NCI-H526 treated with DMSO at 0.1 percent for 48 hours (cell line): ENCODE results near the gene CDHR4.
"Not testable (repeated sequence)": the region's sequence is repeated elsewhere in the genome, so short reads cannot be mapped to it uniquely, and the experiment has no call there.

ENCODE experiments used
- DNase-seq: peaks from one replicate; lab custom pipeline; 2025; lab: John Stamatoyannopoulos, UW

CDHR4 gene

DNA sequence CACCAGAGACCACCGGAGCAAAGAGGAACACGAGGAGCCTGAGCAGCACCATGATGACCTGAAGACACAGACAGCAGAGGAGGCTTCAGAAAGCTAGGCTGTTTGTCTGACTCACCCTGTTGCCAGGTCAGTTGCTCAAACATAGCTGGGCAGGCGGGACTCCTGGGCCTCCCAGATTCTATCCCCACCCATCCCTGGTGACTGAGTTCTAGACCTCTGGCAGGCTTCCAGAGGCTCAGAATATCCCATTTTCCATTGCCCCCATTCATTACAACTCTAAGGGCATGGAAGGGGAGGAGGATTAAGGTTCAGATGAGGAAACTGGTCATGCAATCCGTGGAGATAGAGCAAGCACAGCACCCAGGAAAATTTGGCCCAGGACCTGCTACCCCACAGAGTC is at the start of gene CDHR4:
TSS of gene CDHR4 (minus strand) at position 113 of the 400 bp plus-strand sequence. CDS start at position 52, 61 bp downstream.
- no peak for DNase-seq

GRCh38 chr3:49845694-49846093 is 46.0 kb upstream of the CDHR4 start:
- no peak for DNase-seq

GRCh38 chr3:49844464-49845183 is 45.0 kb upstream of the CDHR4 start:
- DNase-seq = no peak

- DNase-seq = no peak
These were observed 43.3 kb upstream of the CDHR4 start for GRCh38 chr3:49842843-49843517.

DNA sequence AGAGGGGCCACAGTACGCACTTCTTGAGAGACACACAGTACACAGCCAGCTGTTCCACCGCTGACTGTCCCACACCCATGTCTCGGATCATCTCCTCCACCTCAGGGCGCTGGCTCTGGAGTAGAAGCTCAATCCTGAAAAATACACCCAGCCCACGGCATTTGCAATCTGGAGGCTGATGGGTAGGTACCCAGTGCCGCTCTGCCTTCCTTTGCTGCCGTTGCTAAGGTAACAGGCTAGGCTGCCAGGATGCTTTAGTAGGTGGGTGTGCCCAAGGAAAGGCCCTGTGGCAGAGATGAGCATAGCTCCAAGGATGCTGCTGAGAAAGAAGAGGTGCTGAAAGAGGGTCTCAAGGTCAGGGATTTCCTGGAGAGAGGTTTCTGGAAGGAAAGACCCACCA is 42.1 kb upstream of the CDHR4 start:
- no peak for DNase-seq

DNA sequence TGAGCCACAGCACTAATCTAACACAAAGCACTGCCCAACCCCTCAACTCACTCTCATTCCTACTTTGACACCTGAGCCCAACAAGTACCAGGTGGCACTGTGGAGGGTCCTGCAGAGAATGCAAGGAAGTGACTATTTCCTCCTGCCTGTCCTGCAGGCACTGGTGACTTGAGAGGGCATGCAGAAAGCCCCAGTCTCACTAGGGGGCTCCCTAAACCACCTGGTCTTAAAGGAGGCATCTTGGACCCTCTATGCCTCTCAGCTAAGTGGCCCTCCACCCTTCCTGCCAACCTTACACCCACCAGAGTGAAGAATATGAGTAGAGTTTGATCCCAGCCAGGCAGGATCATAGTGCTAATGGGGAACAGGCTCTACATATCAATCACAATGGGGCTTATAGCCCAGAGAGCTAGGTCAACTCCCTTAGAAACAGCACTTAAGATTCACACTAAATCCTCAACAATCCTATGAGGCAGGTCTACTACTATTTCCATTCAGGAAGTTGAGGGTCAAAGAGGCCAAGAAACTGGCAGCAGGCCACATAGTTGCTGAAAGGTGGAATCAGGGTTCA is 41.5 kb upstream of the CDHR4 start:
- DNase-seq = peak; percentile 12

DNA sequence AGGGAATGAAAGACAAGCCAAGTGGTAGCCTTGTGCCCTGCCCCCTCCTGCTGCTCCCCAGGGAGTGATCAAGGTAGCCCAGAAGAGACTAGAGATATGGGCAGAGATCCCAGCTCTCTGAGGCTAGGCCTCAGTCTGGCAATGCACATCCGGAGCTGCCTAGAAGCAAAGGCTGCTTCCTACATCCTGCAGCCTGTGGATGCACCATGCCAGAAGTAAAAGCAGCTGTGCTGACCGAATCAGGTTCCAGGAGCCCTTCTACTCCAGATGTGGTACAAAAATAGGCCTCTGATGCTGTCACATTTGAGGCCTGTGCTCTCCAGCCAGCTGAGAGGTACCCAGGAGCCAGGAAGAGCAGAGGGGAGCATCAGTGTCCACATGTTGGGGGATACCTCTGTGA is 40.7 kb upstream of the CDHR4 start:
- DNase-seq = no peak

DNA sequence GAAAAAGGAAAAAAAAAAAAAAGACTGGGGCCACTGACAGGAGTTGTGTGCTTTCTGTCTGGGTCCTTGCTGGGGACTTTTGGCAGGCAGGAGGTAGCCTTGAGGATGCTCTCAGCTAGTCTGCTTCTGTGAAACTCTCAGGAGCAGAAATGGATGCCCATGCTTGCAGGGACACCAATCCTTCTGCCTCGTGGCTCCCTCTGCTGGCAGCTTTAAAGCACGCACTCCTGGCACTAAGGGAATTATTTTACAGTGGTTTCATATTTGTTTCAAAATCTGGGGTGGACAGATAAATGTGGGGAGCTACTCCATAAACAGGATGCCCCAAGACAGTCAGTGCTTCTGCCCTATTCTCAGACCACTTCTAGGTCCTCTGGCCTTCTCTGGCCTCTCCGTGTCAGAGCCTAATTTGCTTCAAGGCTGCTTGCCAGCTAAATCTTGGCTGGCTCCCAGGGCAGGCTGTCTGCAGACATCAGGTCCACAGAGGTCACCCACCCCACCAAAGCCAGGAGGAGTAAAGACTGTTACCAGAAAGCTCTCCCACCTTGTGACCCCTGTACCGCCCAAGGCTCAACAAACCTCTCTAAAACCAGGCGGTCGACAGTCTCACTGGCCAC is 39.6 kb upstream of the CDHR4 start:
- DNase-seq = peak; percentile 22

- no peak for DNase-seq
These were observed 31.7 kb upstream of the CDHR4 start for GRCh38 chr3:49831341-49831740.

DNA sequence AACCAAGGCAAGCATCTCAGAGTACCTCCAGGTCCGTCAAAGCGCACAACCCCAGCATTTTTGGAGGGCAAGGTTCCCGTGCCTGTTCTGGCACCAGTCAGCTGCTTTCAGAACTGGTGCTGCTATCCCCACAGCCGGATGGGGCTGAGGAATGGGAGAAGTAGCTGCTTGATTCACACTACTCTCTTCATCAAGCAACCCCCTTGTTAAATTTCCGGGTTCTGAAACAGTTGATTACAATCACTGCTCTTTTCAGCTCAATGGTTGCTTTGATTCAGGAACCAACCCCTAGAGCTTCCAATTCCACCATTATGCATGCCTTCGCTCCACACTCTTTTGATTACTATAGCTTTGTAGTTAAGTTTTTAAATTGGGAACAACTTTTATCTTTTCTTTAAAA is 26.3 kb upstream of the CDHR4 start:
- DNase-seq = no peak

DNA sequence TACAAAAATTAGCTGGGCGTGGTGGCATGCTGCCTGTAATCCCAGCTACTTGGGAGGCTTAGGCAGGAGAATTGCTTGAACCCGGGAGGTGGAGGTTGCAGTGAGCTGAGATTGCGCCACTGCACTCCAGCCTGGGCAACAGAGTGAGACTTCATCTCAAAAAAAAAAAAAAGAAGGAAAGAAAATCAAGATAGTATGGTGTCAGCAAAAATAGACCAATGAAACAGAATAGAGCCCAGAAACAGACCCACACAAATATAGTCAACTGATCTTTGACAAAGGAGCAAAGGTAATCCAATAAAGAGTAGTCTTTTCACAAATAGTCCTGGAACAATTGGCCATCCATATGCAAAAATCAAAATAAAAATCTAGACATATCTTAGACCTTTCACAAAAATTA is 23.5 kb upstream of the CDHR4 start:
- DNase-seq = not testable (repeated sequence)

DNA sequence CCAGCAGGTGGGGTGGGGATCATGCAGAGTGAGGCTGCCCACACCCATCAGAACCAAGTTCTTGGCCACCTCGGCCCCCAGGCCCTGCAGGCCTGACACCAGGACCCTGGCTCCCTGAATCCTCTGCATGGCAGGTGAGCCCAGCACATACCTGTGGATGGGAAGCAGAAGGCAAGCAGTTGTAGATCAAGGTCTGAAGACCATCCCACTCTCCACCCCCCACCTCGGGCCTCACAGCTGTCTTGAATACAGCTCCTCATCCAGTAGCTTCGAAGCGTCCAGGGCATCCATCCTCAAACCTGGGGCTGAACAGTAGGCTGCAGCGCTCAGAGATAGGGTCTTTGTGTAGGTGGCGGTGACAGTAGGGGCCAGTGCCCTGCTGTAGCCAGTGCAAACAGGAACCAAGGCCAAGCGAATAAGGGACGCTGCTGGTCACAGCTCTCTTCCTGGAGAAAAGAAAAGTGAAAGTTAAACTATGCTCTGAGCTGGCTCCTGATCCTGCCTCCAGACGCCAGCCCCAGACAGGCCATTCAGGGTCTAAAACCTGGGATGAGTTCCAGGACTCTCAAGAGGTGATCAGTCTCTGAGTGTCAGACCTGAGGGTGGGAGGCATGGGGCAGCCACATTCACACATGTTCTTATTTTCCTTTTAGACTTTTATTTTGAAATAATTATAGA is 14.0 kb upstream of the CDHR4 start, which contains the start of gene UBA7:
TSS of gene UBA7 (minus strand) at position 457 of the 678 bp plus-strand sequence. CDS start at position 291, 166 bp downstream.
- DNase-seq = no peak

- no peak for DNase-seq
These were observed 13.3 kb upstream of the CDHR4 start for GRCh38 chr3:49812916-49813496.

- no peak for DNase-seq
These were observed 7.9 kb upstream of the CDHR4 start for GRCh38 chr3:49807431-49808114.

- DNase-seq = no peak
These were observed 7.2 kb upstream of the CDHR4 start for GRCh38 chr3:49806850-49807249.

GRCh38 chr3:49805897-49806701 is 6.4 kb upstream of the CDHR4 start:
- DNase-seq = no peak

DNA sequence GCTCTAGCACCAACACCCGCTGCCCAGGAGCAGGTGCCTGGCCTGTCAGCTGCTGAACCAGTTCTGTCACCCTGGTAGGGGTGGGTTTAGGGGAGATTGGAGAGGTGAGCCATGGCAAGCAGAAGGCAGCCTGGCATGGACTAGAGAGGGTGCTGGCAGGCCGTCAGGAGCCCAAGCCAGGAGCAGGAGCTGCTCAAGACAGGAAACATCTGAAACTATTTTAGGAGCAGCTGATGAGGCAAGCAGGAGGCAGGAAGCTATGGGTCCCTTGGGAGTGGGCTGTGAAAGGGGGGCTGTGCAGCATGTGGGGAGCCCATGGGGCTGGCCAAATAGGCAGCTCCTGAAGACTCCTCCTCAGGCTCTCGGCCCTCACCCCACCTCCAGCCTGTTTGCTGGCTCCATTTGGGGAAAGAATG is 5.7 kb upstream of the CDHR4 start:
- DNase-seq = peak; percentile 3

DNA sequence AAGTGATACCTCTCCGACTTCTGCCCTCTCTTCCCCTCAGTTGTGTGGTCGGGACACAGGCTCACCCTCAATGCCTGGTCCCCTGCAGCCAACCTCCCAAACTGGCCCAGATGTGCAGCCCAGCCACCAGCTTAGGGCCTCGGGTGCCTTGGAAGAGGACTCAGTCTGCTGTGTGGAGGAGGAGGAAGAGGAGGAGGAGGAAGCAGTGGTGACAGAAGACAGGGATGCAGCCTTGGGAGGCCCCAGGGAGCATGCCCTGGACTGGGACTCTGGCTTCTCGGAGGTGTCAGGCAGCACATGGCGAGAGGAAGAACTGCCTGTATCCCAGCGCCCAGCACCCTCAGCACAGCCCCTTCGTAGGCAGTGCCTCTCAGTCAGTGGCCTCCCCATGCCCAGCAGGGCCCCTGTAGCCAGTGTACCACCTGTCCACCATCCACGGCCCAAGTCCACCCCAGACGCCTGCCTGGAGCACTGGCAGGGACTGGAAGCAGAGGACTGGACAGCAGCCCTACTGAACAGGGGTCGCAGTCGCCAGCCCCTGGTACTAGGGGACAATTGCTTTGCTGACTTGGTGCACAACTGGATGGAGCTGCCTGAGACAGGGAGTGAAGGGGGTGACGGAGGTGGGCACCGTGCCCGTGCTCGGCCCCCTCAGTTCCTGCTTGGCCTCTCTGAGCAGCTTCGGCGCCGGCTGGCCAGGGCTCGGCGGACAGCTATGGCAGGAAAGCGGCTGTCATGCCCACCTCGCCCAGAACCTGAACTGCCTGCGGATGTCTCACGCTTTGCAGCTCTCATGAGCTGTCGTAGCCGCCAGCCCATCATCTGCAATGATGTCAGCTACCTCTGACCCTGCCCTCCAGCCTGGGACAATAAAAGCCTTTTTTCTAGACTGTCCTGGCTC is 4.7 kb upstream of the CDHR4 start:
- no peak for DNase-seq

DNA sequence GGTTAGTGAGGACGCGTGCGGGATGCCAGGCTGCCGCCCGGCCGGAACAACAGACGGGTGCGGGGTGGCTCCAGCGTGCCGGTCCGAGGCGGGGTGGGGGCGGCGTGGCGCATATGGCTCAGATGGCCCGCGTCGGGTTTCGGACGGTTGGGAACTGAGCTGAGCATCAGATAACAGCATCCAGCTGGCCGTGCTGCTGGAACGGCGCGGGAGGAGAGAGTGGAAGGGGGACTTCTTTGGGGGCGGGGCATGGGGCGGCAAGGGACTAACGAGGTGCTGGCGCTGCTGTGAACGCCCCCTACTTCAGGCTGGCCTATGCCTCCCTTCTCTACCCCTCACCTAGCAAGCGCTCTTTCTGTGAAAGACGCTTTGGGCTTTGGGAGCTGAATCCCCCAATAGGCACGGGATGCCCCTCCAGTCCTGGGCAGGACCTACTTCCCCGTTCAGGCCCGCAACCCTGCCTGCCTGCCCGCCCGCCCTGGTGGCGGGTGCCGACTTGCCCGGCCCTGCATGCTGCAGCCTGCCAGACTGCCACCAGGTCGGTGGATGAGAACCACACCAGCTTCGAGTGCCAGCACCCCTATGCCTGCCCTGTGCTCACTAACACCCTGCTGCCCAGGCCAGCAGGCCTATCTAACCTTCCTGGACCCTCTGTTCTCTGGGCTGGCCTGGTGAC is 3.9 kb upstream of the CDHR4 start:
- no peak for DNase-seq
